Right lobe of liver (tissue), 4 donors: ENCODE results near the gene MRPS15.

ENCODE experiments used
- CTCF ChIP-seq, 4 donors: fragments of 200-600 bp in 3 of 4; fragments of 450-650 bp in 1 of 4; IDR thresholded peaks; one replicate each; pipeline versions ENCODE4 v1.5.1 to v1.8.0; 2016 to 2022; ENCODE audit warnings: antibody characterized with exemption in 4 of 4, mild to moderate bottlenecking in 2 of 4
- POLR2A ChIP-seq: fragments of 450-650 bp; IDR thresholded peaks from one replicate; pipeline ENCODE4 v1.6.1; 2017; ENCODE audit warnings: antibody characterized with exemption, mild to moderate bottlenecking
- donor health status: DM: no; HTN: no; CAD: no.
- donor health status: DM: no; HTN: no; CAD: no.
- donor health status: DM: no; HTN: yes; CAD: no.

- TF ChIP-seq POLR2A (no peak), CTCF (IDR thresholded peaks at IDR 0.05) (no peak)
These were observed 7.9 kb upstream of the MRPS15 start for GRCh38 chr1:36471830-36472641.
